Skeletal muscle tissue (tissue), 4 donors: ENCODE measurements around the gene AAR2. TPM values are rescaled to one million over a fixed set of nuclear protein-coding genes. Genes with fewer than 3 reads are reported as not detected.

Experiments
- H3K27ac ChIP-seq: one replicate; pipeline ENCODE4 v1.7.0; 2013; ENCODE audit warnings: mild to moderate bottlenecking, low read depth, low read length, inconsistent platforms
- H3K27me3 ChIP-seq, 3 donors: one replicate each; pipeline ENCODE4 v1.7.0; 2013; ENCODE audit warnings: low read length in 3 of 3; ENCODE audit not compliant: control insufficient read depth in 3 of 3, insufficient read depth in 3 of 3
- H3K36me3 ChIP-seq, 3 donors: one replicate each; pipeline ENCODE4 v1.7.0; 2013; ENCODE audit warnings: low read length in 3 of 3; ENCODE audit not compliant: control insufficient read depth in 3 of 3, insufficient read depth in 3 of 3
- H3K4me1 ChIP-seq, 3 donors: one replicate each; pipeline ENCODE4 v1.7.0; 2013; ENCODE audit warnings: low read length in 3 of 3, mild to moderate bottlenecking in 3 of 3; ENCODE audit not compliant: control insufficient read depth in 3 of 3, insufficient read depth in 3 of 3
- H3K4me3 ChIP-seq, 3 donors: one replicate each; pipeline ENCODE4 v1.7.0; 2013; ENCODE audit warnings: low read length in 3 of 3
- H3K9ac ChIP-seq, 3 donors: one replicate each; pipeline ENCODE4 v1.7.0; 2013; ENCODE audit warnings: low read length in 3 of 3, mild to moderate bottlenecking in 3 of 3, moderate library complexity in 2 of 3, low read depth in 1 of 3
- H3K9me3 ChIP-seq, 3 donors: one replicate each; pipeline ENCODE4 v1.7.0; 2013; ENCODE audit warnings: low read length in 3 of 3; ENCODE audit not compliant: control insufficient read depth in 3 of 3
- total RNA-seq: library from RNA; depleted of rRNA; stranded (reverse); fragments of >200 nt; gene quantifications from one replicate; pipeline ENCODE4 v1.2.3, GENCODE V29; 2014
- donor health status: Osteomylitis.

Gene AAR2
- total RNA-seq, 1 donor from 2014 or later = 25.1 TPM

- Histone ChIP-seq H3K9me3 (no peaks in the 10 kb centered on the region), H3K27me3 (peaks cover 18 to 44% (median 37%) of the 10 kb centered on the region in 3 donors), H3K36me3 (no peaks in the 10 kb centered on the region), H3K4me3 (no peak overlapping the region), H3K27ac (no peak overlapping the region), H3K4me1 (no peaks in the 10 kb centered on the region), H3K9ac (no peak overlapping the region)
These were observed 38.7 kb downstream of the AAR2 start for GRCh38 chr20:36275011-36275410.

GRCh38 chr20:36275441-36276189 lies 39.3 kb downstream of the AAR2 start:
- Histone ChIP-seq H3K4me1 (no peaks in the 10 kb centered on the region), H3K9me3 (no peaks in the 10 kb centered on the region), H3K9ac (no peak overlapping the region), H3K27me3 (peaks cover 18 to 49% (median 37%) of the 10 kb centered on the region in 3 donors), H3K4me3 (no peak overlapping the region), H3K27ac (no peak overlapping the region), H3K36me3 (no peaks in the 10 kb centered on the region)

- H3K36me3 ChIP-seq = no peaks in the 10 kb centered on the region
- no peaks in the 10 kb centered on the region for H3K4me1 ChIP-seq
- no peaks in the 10 kb centered on the region for H3K9me3 ChIP-seq
- no peak overlapping the region for H3K27ac ChIP-seq
- H3K9ac ChIP-seq = no peak overlapping the region
- no peak overlapping the region for H3K4me3 ChIP-seq
- H3K27me3 ChIP-seq = peaks cover 18 to 48% (median 39%) of the 10 kb centered on the region in 3 donors
These were observed 41.3 kb downstream of the AAR2 start for GRCh38 chr20:36277546-36277945.

- Histone ChIP-seq H3K4me1 (no peaks in the 10 kb centered on the region), H3K4me3 (no peak overlapping the region), H3K27me3 (peaks cover 13 to 34% (median 27%) of the 10 kb centered on the region in 3 donors), H3K36me3 (no peaks in the 10 kb centered on the region), H3K9me3 (no peaks in the 10 kb centered on the region), H3K27ac (no peak overlapping the region), H3K9ac (no peak overlapping the region)
These were observed 43.1 kb downstream of the AAR2 start for GRCh38 chr20:36279362-36279761.

GRCh38 chr20:36279776-36280175 lies 43.5 kb downstream of the AAR2 start:
- H3K27ac ChIP-seq = no peak overlapping the region
- no peaks in the 10 kb centered on the region for H3K36me3 ChIP-seq
- H3K4me3 ChIP-seq = no peak overlapping the region
- H3K9me3 ChIP-seq = no peaks in the 10 kb centered on the region
- no peaks in the 10 kb centered on the region for H3K4me1 ChIP-seq
- no peak overlapping the region for H3K9ac ChIP-seq
- H3K27me3 ChIP-seq = peaks cover 9 to 30% (median 22%) of the 10 kb centered on the region in 3 donors

- H3K27me3 ChIP-seq = peaks cover 0 to 22% (median 22%) of the 10 kb centered on the region in 3 donors
- no peaks in the 10 kb centered on the region for H3K4me1 ChIP-seq
- no peaks in the 10 kb centered on the region for H3K36me3 ChIP-seq
- H3K4me3 ChIP-seq = no peak overlapping the region
- no peak overlapping the region for H3K9ac ChIP-seq
- no peaks in the 10 kb centered on the region for H3K9me3 ChIP-seq
- H3K27ac ChIP-seq = no peak overlapping the region
These were observed 45.6 kb downstream of the AAR2 start for GRCh38 chr20:36281785-36282380.

GRCh38 chr20:36284751-36285150 lies 48.5 kb downstream of the AAR2 start:
- Histone ChIP-seq H3K27ac (no peak overlapping the region), H3K27me3 (peaks cover 0 to 13% (median 12%) of the 10 kb centered on the region in 3 donors), H3K36me3 (no peaks in the 10 kb centered on the region), H3K4me3 (no peak overlapping the region), H3K9ac (no peak overlapping the region), H3K4me1 (no peaks in the 10 kb centered on the region), H3K9me3 (no peaks in the 10 kb centered on the region)

- Histone ChIP-seq H3K36me3 (no peaks in the 10 kb centered on the region), H3K4me1 (no peaks in the 10 kb centered on the region), H3K27me3 (peaks cover 0 to 12% (median 5%) of the 10 kb centered on the region in 3 donors), H3K27ac (no peak overlapping the region), H3K9me3 (no peaks in the 10 kb centered on the region), H3K4me3 (no peak overlapping the region), H3K9ac (no peak overlapping the region)
These were observed 49.6 kb downstream of the AAR2 start for GRCh38 chr20:36285746-36286447.

GRCh38 chr20:36297656-36298055 lies 61.4 kb downstream of the AAR2 start:
- Histone ChIP-seq H3K9me3 (no peaks in the 10 kb centered on the region), H3K4me1 (no peaks in the 10 kb centered on the region), H3K27me3 (peaks cover 22 to 49% (median 47%) of the 10 kb centered on the region in 3 donors), H3K27ac (no peak overlapping the region), H3K36me3 (no peaks in the 10 kb centered on the region), H3K4me3 (no peak overlapping the region), H3K9ac (no peak overlapping the region)

- Histone ChIP-seq H3K4me3 (no peak overlapping the region), H3K27me3 (peaks cover 26 to 53% (median 51%) of the 10 kb centered on the region in 3 donors), H3K27ac (no peak overlapping the region)
These were observed 61.8 kb downstream of the AAR2 start for GRCh38 chr20:36298061-36298460.

More at GRCh38 chr20:36298061-36298460, 61.8 kb downstream of the AAR2 start:
- Histone ChIP-seq H3K9me3 (no peaks in the 10 kb centered on the region), H3K9ac (no peak overlapping the region), H3K36me3 (no peaks in the 10 kb centered on the region), H3K4me1 (no peaks in the 10 kb centered on the region)
